ENCODE data around the gene AKNA. TPM values are rescaled to one million over a fixed set of nuclear protein-coding genes. Genes with fewer than 3 reads are reported as not detected.

AKNA gene
- total RNA-seq, 4 donors from 2014 or later = 34.8 to 63.2 (median 48.6) TPM

- DNase-seq = no peak
- no peak overlapping the region for H3K27ac ChIP-seq
- intact Hi-C loops (cut with DNase I; ENCODE audit: low total_unique reads) = no loop called here
- WGBS, 2 donors (ENCODE audit: low coverage in 1 of 2) = 83% methylated on average over 15 of the region's 15 CpGs; no CpG with 5 or more reads in 1 of the 2 donors
- no peak overlapping the region for H3K4me3 ChIP-seq
- in situ Hi-C loops (cut with MboI; ENCODE audit: low pct_ligation_motif_present in 1 of 4, low pct_unique_long_range_greater_than_20kb in 1 of 4, low sequenced_read_pairs in 3 of 4) = loop anchor here in 3 of 4 donors (10.0 to 25.0 kb wide), 5 partner anchors 133 to 475 kb away; partner anchors contain the start of genes AMBP (in 1 of the 3), COL27A1 (in 1 of the 3) and KIF12 (in 1 of the 3)
- no peaks in the 10 kb centered on the region for H3K27me3 ChIP-seq
- no peaks in the 10 kb centered on the region for H3K36me3 ChIP-seq
- no peak for TF ChIP-seq POLR2A (IDR thresholded peaks at IDR 0.05)
- TF ChIP-seq CTCF (IDR thresholded peaks at IDR 0.05) = no peak
- no peak for TF ChIP-seq POLR2AphosphoS5 (IDR thresholded peaks at IDR 0.05)
- no peak for TF ChIP-seq EP300 (IDR thresholded peaks at IDR 0.05; ENCODE audit: low read depth)
- no peaks in the 10 kb centered on the region for H3K9me3 ChIP-seq
- H3K4me1 ChIP-seq = no peaks in the 10 kb centered on the region
Observed at GRCh38 chr9:114287763-114288192, 100.0 kb downstream of the AKNA start.

- DNase-seq = no peak
- intact Hi-C loops (cut with DNase I; ENCODE audit: low total_unique reads) (no loop called here), in situ Hi-C loops (cut with MboI; ENCODE audit: low pct_ligation_motif_present in 1 of 4, low pct_unique_long_range_greater_than_20kb in 1 of 4, low sequenced_read_pairs in 3 of 4) (loop anchor here in 3 of 4 donors (10.0 to 25.0 kb wide), 5 partner anchors 132 to 475 kb away; partner anchors contain the start of genes AMBP (in 1 of the 3), COL27A1 (in 1 of the 3) and KIF12 (in 1 of the 3))
- Histone ChIP-seq H3K4me3 (no peak overlapping the region), H3K4me1 (no peaks in the 10 kb centered on the region), H3K27me3 (no peaks in the 10 kb centered on the region), H3K9me3 (no peaks in the 10 kb centered on the region), H3K27ac (no peak overlapping the region), H3K36me3 (no peaks in the 10 kb centered on the region)
- TF ChIP-seq POLR2A (IDR thresholded peaks at IDR 0.05) = no peak
- no peak for TF ChIP-seq POLR2AphosphoS5 (IDR thresholded peaks at IDR 0.05)
- TF ChIP-seq EP300 (IDR thresholded peaks at IDR 0.05; ENCODE audit: low read depth) = no peak
- TF ChIP-seq CTCF (IDR thresholded peaks at IDR 0.05) = no peak
- 93% methylated on average over 16 of the region's 16 CpGs; no CpG with 5 or more reads in 1 of the 2 donors for WGBS, 2 donors (ENCODE audit: low coverage in 1 of 2)
Observed at GRCh38 chr9:114287001-114287762, 100.6 kb downstream of the AKNA start.

- no peaks in the 10 kb centered on the region for H3K36me3 ChIP-seq
- in situ Hi-C loops (cut with MboI; ENCODE audit: low pct_ligation_motif_present in 1 of 4, low pct_unique_long_range_greater_than_20kb in 1 of 4, low sequenced_read_pairs in 3 of 4) = loop anchor here in 3 of 4 donors (10.0 to 25.0 kb wide), 5 partner anchors 131 to 474 kb away; partner anchors contain the start of genes AMBP (in 1 of the 3), COL27A1 (in 1 of the 3) and KIF12 (in 1 of the 3)
Observed at GRCh38 chr9:114286146-114286679, 101.6 kb downstream of the AKNA start.

More at GRCh38 chr9:114286146-114286679, 101.6 kb downstream of the AKNA start:
- DNase-seq = no peak
- Histone ChIP-seq H3K27ac (no peak overlapping the region), H3K4me1 (no peaks in the 10 kb centered on the region), H3K27me3 (no peaks in the 10 kb centered on the region), H3K9me3 (no peaks in the 10 kb centered on the region), H3K4me3 (no peak overlapping the region)
- TF ChIP-seq CTCF (IDR thresholded peaks at IDR 0.05) (no peak), POLR2A (IDR thresholded peaks at IDR 0.05) (no peak), EP300 (IDR thresholded peaks at IDR 0.05; ENCODE audit: low read depth) (no peak), POLR2AphosphoS5 (IDR thresholded peaks at IDR 0.05) (no peak)
- intact Hi-C loops (cut with DNase I; ENCODE audit: low total_unique reads) = no loop called here
- 81% methylated on average over 10 of the region's 10 CpGs; no CpG with 5 or more reads in 1 of the 2 donors for WGBS, 2 donors (ENCODE audit: low coverage in 1 of 2)
